Midbrain (tissue), 1 donor: ENCODE results near the gene ADAMTSL2.
"Not testable (repeated sequence)": the region's sequence is repeated elsewhere in the genome, so short reads cannot be mapped to it uniquely, and the experiment has no call there.

ENCODE experiments used
- DNase-seq: peaks from one replicate; lab custom pipeline; 2025; lab: John Stamatoyannopoulos, UW

ADAMTSL2 gene

GRCh38 chr9:133558191-133559126 is 24.0 kb downstream of the ADAMTSL2 start:
- DNase-seq = no peak

GRCh38 chr9:133560311-133560710 is 25.8 kb downstream of the ADAMTSL2 start:
- no peak for DNase-seq

- DNase-seq = no peak
Observed at GRCh38 chr9:133560944-133561343, 26.4 kb downstream of the ADAMTSL2 start.

- no peak for DNase-seq
Observed at GRCh38 chr9:133561976-133562554, 27.6 kb downstream of the ADAMTSL2 start.

GRCh38 chr9:133562611-133563290 is 28.2 kb downstream of the ADAMTSL2 start:
- no peak for DNase-seq

- DNase-seq = no peak
Observed at GRCh38 chr9:133563291-133563796, 28.8 kb downstream of the ADAMTSL2 start.

GRCh38 chr9:133563814-133564213 is 29.3 kb downstream of the ADAMTSL2 start:
- not testable (repeated sequence) for DNase-seq

- no peak for DNase-seq
Observed at GRCh38 chr9:133564451-133565116, 30.1 kb downstream of the ADAMTSL2 start.

GRCh38 chr9:133566382-133566781 is 31.9 kb downstream of the ADAMTSL2 start:
- DNase-seq = no peak

GRCh38 chr9:133566817-133567216 is 32.3 kb downstream of the ADAMTSL2 start:
- DNase-seq = no peak

- no peak for DNase-seq
Observed at GRCh38 chr9:133568186-133568585, 33.7 kb downstream of the ADAMTSL2 start.

- no peak for DNase-seq
Observed at GRCh38 chr9:133569121-133569785, 34.7 kb downstream of the ADAMTSL2 start.

- DNase-seq = no peak
Observed at GRCh38 chr9:133569891-133570690, 35.6 kb downstream of the ADAMTSL2 start.

- DNase-seq = no peak
Observed at GRCh38 chr9:133570691-133571080, 36.2 kb downstream of the ADAMTSL2 start.

GRCh38 chr9:133571391-133571890 is 36.9 kb downstream of the ADAMTSL2 start:
- no peak for DNase-seq

GRCh38 chr9:133571896-133572595 is 37.5 kb downstream of the ADAMTSL2 start:
- DNase-seq = no peak

- peak; percentile 77 for DNase-seq
Observed at GRCh38 chr9:133572821-133573361, 38.4 kb downstream of the ADAMTSL2 start.

- DNase-seq = no peak
Observed at GRCh38 chr9:133573791-133574515, 39.4 kb downstream of the ADAMTSL2 start.

- no peak for DNase-seq
Observed at GRCh38 chr9:133574771-133575170, 40.3 kb downstream of the ADAMTSL2 start.
